GM20431 (cell line): Measurements from ENCODE around the gene ATP8A2.

Experiments
- in situ Hi-C: fragments of 300-500 bp; cut with MseI, MboI; formaldehyde crosslinking; loops from one replicate; pipeline ENCODE4 v1.15.0; 2020; ENCODE audit warnings: low sequenced_read_pairs; ENCODE audit not compliant: unreplicated experiment

Gene ATP8A2

DNA sequence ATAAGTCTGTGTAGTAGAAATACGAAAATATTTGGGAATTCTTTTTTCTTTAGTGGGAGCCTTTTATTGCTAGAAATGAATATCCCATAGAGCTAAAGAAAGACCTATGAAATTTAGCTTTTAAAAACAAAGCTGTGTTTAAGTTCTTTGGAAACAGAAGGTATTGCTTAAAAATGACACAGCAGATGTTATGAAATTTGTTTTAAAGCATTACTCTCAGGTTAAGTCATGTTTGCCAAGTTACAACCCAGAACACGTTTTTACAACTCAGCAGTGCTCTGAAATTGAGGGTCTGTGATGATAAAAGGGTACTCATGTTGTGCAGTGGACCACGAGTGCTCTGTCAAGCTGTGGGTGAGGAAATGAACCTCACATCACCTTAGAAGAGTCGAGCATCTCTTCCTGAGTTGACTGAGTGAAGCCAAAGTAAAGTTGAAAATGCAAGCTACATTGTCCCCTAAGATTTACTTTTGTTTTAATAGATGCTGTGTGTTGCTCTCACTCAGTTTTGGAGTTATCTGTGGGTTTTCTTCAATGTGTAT is 519.0 kb downstream of the ATP8A2 start:
- in situ Hi-C loops = no loop called here

DNA sequence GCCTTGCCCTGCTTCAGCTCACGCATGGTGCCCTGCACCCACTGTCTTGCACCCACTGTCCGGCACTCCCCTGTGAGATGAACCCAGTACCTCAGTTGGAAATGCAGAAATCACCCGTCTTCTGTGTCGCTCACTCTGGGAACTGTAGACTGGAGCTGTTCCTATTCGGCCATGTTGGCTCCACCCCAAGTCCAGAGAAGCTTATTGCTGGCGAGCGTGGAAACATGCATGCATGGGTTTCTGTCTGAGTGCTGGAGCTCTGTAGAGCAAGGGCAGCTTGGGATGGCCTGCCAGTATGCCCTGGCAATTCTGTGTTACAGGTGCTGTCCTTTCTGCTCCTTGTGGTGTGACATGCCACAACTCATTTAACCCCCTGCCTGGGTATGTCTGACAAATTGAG is 527.2 kb downstream of the ATP8A2 start:
- in situ Hi-C loops = no loop called here

DNA sequence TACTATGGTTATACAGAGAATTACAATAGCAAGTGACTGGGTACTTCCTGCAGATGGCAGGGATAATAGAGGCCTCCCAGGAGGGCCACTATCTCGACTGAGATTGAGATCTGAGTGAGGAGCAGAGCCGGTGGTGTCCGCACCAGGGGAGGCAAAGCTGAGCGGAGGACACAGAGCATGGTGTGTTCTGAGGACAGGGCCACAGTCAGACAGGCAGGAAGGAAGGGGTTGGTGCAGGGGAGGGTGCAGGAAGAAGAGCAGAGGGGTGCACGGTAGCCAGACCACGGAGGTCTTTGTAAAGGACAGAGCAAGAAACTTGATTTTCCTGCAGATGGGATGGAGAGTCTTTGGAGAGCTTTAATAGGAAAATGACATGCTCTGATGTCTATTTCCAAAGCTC is 527.7 kb downstream of the ATP8A2 start:
- in situ Hi-C loops = no loop called here

- in situ Hi-C loops = loop anchor here (25.0 kb wide), 1 partner anchor 112 kb away; no protein-coding TSS in a partner anchor
Measured at GRCh38 chr13:25899952-25900351, 528.2 kb downstream of the ATP8A2 start.

DNA sequence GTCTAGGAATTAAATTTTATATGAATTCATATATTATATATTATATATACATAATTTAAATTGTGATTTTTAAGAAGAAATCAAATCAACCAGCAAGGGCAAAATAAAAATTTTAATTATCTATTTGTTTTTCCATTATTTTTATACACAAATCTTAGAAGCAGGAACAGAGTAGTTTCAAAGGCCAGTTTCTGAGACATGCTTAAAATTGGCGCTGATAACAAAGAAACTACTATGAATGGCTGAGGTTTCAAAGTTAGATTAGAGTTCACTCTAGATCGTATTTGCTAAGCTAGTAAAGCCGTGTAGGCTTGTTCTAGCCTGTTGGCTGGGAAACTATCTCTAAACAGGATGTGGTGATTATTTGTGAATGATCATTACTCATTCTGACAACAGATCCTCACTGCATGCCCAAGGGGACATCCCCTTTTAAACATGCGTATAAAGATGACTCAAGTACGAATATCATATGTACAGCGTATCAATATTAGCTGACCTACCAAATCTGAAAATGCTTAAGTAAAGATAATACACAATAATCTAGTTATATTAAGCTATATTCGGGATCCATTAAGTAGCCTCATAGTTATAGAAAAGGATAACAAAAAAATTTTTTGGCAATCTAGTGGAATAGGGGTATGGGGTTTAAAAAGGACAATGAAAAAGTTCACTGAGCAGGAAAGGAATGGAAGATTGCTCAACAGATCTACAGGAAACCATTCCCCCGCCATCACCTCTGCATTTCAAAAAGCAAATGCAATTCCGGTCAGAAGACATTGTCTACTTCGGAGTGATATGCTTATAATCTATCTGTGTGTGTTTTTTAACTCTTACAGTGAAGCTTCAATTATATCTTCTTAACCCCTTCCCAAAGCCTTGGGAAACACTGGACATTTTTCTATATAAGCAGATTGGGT is 529.9 kb downstream of the ATP8A2 start:
- in situ Hi-C loops = loop anchor here (25.0 kb wide), 1 partner anchor 111 kb away; no protein-coding TSS in a partner anchor

DNA sequence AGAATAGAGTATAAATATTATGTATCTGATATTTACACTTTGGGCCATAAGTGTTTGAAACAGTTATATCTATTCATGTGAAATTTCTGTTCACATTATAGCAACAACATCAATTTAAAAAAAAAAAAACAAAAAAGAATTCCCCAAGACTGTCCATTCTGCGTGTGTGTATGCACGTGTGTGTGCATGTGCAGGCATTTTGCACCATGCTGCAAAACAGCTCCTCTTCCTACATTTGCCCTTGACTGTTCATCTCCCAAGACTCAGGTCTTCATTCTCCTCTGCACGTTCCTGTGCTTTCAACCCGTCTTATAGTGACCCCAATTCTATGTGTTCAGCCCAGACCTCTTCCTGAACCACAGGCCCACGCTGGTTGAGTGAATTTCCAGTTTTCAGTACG is 530.7 kb downstream of the ATP8A2 start:
- in situ Hi-C loops = loop anchor here (25.0 kb wide), 1 partner anchor 110 kb away; no protein-coding TSS in a partner anchor

DNA sequence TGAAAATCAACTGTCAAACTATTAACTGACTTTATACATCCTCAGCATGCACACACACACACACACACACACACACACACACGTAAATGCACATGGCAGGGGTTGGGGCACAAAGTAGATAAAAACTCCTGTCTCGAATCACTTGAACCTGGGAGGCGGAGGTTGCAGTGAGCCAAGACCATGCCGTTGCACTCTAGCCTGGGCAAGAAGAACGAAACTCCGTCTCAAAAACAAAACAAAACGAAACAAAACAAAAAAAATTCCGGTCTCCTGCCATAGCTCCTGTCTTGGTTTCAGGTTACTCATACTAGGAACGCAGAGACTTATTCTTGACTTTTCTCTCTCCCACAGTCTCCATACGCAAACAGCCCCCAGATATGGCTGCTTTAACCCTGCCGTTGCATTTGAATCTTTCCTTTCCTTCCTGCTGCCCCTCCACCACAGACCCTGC is 531.1 kb downstream of the ATP8A2 start:
- in situ Hi-C loops = loop anchor here (25.0 kb wide), 1 partner anchor 109 kb away; no protein-coding TSS in a partner anchor

DNA sequence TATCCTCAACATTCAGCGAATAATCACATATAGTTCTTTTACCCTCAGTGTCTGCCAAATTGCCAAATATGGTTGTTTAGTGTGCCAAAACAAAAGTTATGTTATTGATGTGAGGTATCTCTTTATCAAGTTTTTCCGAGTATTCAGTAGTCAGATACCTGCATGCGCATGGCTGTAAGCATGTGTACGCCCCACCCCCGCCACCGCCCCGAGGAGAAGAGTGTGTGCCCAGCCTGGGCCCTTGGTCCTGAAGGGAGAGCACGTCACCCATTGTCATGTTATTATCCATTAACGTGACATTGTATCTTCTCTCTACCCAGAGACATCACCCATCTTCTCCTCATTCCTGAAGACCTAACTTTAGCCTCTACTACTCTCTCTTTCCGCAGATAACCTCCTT is 533.1 kb downstream of the ATP8A2 start:
- in situ Hi-C loops = loop anchor here (25.0 kb wide), 1 partner anchor 107 kb away; no protein-coding TSS in a partner anchor

GRCh38 chr13:25905611-25906010 is 533.8 kb downstream of the ATP8A2 start:
- in situ Hi-C loops = loop anchor here (25.0 kb wide), 1 partner anchor 107 kb away; no protein-coding TSS in a partner anchor

GRCh38 chr13:25906191-25906661 is 534.5 kb downstream of the ATP8A2 start:
- in situ Hi-C loops = loop anchor here (25.0 kb wide), 1 partner anchor 106 kb away; no protein-coding TSS in a partner anchor

DNA sequence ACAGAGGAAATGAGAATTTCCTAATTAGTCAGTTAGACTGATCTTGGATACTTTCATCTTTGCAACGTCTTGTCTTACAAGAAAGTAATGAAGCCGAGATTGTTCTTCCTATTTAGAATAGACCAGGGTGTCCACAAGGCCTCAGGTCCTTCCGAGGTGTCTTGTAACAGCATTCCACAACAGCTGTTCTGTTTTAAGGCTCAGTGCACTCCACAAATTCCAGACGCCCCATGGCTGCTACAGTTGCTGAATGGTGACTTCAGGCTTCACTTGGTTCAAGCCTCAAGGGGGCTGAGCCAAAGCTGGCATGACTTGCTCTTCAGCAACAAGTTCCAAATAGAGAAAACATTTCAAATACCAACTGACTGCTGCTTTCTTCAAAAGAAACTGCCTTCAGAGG is 536.6 kb downstream of the ATP8A2 start:
- in situ Hi-C loops = loop anchor here (25.0 kb wide), 1 partner anchor 104 kb away; no protein-coding TSS in a partner anchor

GRCh38 chr13:25910243-25910642 is 538.5 kb downstream of the ATP8A2 start:
- in situ Hi-C loops = loop anchor here (25.0 kb wide), 1 partner anchor 102 kb away; no protein-coding TSS in a partner anchor

- in situ Hi-C loops = loop anchor here (25.0 kb wide), 1 partner anchor 101 kb away; no protein-coding TSS in a partner anchor
Measured at GRCh38 chr13:25910991-25911419, 539.2 kb downstream of the ATP8A2 start.

GRCh38 chr13:25912961-25913360 is 541.2 kb downstream of the ATP8A2 start:
- in situ Hi-C loops = loop anchor here (25.0 kb wide), 1 partner anchor 99 kb away; no protein-coding TSS in a partner anchor

DNA sequence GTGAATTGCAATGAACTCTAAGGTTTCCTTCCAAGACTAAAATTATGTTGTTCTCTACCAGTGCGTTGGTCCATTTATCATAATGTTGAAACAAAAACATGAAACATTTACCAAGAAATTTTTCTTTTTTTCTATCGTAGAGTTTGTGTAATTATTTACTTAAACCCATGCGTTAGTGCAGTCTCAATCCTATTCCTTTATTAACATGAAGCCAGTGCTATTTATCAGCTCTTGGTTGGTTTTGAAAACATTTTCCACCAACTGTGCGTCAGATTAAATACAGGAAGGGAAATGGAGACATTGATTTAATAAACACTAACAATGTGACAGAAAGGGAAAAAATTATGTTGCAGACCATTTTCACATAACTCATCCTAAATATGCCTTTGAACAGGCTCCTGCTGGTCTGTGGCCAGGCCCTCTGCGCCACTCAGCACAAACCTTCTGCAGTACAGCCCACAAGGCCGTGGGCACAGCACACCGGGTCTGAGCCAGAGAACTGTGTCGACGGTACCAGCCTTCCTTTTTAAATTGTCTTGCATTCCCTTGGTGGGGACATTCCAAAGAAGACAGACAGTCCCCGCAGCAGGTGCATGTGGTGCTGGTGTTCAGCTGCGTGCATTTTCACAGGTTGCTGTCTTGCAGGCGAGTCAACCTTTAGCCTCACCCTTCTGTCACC is 544.2 kb downstream of the ATP8A2 start:
- in situ Hi-C loops = loop anchor here (25.0 kb wide), 1 partner anchor 96 kb away; no protein-coding TSS in a partner anchor

DNA sequence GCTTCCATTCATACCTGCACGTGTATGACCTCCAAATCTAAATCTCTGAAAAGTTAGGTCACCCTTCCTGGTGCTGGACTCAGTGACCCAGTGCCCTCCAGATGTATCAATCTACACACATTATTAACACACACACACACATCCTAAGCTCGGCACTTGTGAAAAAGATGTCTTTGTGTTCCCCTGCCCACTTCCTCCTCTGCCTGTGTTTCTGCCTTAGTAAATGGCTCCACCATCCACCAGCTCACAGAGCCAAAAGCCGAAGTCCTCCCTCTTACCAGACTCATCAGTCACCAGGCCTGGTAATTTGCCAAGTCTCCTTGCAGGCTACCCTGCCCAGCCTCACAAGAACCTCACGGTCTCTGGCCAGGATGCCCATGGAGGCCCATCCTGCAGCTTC is 548.5 kb downstream of the ATP8A2 start:
- in situ Hi-C loops = loop anchor here (25.0 kb wide), 1 partner anchor 92 kb away; no protein-coding TSS in a partner anchor

DNA sequence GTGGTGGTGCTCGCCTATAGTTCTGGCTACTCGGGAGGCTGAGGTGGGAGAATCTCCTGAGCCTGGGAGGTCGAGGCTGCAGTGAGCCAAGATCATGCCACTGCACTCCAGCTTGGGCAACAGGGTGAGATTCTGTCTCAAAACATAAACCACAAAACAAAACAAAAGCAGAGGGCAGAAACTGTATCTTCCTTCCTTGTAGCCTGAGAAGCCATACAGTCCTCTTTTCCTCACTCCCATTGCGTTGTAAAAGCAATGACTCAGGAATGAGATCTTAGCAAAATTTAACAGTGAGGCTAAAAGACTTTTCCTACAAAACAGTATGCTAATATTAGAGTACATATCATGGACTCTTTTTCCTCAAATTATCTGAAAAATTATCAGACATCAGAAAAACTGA is 549.2 kb downstream of the ATP8A2 start:
- in situ Hi-C loops = loop anchor here (25.0 kb wide), 1 partner anchor 91 kb away; no protein-coding TSS in a partner anchor

- in situ Hi-C loops = loop anchor here (25.0 kb wide), 1 partner anchor 90 kb away; no protein-coding TSS in a partner anchor
Measured at GRCh38 chr13:25922376-25922775, 550.6 kb downstream of the ATP8A2 start.

DNA sequence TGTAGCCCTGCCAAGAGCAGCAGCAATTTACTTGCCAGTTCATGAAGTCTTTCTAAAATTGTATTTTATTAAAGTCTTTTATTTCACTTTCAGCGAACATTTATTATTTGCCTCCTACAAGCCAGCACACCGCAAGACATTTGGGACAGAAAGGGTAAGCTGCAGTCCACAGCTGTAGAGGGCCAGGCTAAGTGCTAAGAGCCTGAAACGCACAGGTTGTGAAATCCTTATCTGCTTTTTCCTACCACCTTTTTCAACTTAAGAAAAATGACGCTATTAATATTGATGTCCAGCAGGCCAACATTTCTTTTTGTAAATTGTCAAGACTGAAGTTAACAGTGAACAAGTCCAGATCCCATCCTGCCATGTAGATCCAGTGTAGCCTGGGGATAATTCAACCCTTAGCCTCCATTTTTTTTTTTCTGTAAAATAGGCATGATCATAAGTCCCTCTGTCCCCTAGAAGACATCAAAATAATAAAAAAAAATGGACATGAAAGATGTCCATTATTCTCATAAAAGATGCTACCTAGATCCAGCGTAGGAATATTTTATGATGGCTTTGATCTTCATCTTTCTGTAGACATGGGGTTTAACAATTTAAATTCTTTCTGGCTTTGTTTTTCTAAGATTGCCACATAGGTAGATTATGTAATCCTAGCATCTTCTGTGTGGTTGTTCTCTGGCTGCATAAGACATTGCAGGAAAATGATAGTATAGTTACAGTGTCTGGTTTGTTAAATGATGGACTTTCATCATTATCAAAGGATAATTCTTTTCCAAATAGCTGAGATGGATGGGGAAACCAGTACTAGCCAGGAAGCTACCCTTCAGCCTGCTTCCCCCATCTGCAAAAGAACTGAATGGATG is 551.7 kb downstream of the ATP8A2 start:
- in situ Hi-C loops = loop anchor here (25.0 kb wide), 1 partner anchor 89 kb away; no protein-coding TSS in a partner anchor
